ENCODE results near the gene CD320. TPM values are rescaled to one million over a fixed set of nuclear protein-coding genes. Genes with fewer than 3 reads are reported as not detected.

The CD320 gene
- total and polyA plus RNA-seq, 10 of the 15 experiments (the other 5 are each of a cell fraction or from before 2014, with no cell fraction given): 1.1 to 134 (median 46.5) TPM

DNA sequence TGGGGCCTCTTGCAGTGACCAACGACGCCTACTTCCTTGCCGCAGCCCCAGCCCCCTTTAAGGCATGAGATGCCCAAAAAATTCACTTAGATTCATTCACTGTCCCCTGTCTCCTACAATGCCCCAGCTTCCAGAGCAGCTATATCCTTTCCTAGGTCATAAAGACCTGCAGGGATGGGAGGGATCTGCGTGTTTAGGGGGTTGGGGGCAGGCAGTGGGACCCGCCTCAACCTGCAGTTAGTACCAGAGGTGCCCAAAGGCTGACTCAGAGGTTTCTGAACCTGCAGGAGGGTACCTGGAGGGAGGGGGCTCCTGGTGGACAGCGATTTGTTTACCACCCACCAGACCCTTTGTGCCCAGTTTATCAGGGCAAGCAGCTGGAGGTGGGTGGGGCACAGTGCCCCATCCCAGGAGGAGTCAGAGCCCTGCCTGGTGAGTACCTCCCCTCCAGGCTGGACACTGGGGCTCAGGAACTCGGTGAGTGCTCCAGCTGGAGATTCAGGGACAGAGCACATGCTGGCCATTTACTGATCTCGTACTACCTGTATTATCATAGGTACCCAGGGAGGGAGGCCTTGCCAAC is 23.2 kb upstream of the CD320 start (continued):
- TF ChIP-seq, protein P1, sequence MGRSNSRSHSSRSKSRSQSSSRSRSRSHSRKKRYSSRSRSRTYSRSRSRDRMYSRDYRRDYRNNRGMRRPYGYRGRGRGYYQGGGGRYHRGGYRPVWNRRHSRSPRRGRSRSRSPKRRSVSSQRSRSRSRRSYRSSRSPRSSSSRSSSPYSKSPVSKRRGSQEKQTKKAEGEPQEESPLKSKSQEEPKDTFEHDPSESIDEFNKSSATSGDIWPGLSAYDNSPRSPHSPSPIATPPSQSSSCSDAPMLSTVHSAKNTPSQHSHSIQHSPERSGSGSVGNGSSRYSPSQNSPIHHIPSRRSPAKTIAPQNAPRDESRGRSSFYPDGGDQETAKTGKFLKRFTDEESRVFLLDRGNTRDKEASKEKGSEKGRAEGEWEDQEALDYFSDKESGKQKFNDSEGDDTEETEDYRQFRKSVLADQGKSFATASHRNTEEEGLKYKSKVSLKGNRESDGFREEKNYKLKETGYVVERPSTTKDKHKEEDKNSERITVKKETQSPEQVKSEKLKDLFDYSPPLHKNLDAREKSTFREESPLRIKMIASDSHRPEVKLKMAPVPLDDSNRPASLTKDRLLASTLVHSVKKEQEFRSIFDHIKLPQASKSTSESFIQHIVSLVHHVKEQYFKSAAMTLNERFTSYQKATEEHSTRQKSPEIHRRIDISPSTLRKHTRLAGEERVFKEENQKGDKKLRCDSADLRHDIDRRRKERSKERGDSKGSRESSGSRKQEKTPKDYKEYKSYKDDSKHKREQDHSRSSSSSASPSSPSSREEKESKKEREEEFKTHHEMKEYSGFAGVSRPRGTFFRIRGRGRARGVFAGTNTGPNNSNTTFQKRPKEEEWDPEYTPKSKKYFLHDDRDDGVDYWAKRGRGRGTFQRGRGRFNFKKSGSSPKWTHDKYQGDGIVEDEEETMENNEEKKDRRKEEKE (IDR thresholded peaks at IDR 0.05): no peak
- TF ChIP-seq ZNF384 (IDR thresholded peaks at IDR 0.05; ENCODE audit: borderline replicate concordance, low read depth, low read length) (no peak), MEF2B (IDR thresholded peaks at IDR 0.05; ENCODE audit: partially characterized antibody, poor library complexity, severe bottlenecking) (no peak), POLR2AphosphoS5 (IDR thresholded peaks at IDR 0.05; ENCODE audit: low read length) (no peak), POLR2A (IDR thresholded peaks at IDR 0.05; ENCODE audit: low read depth, low read length) (no peak)

DNA sequence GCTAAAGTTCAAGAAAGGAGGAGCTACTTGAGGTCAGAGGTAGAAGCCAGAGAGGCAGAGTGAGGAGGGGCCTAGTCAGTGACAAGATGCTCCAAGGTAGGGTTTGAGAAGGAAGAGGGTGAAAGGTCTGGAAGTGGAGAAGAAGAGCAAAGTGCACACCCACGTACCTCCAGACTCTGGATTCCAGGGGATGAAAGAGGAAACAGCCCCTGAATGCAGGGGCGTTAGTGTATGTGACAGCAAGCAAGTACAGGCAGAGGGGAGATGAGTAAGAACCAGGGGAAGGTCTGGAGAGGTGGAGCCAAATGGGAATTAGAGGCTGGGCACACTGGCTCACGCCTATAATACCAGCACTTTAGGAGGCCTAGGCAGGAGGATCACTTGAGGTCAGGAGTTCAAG is 21.8 kb upstream of the CD320 start:
- BruUV-seq (replicated peaks): no TSS peak
- FAIRE-seq: no peak
- no peak overlapping the region for H3K27ac ChIP-seq (ENCODE audit: control insufficient read depth, insufficient read depth)
- ChIA-PET SMC1A (ENCODE audit: uncharacterized antibody, unreplicated experiment) (no interaction called here), RAD21 (ENCODE audit: unreplicated experiment) (no interaction called here), CTCF (interaction anchor here (0.6 kb wide), 1 partner anchor 248 kb away, joined by 3 read pairs; no protein-coding TSS in a partner anchor), POLR2A (no interaction called here)
- no peaks in the 10 kb centered on the region for H3K9me3 ChIP-seq (replicated peaks; ENCODE audit: control insufficient read depth, insufficient read depth, low read length)
- no peak overlapping the region for H3K4me3 ChIP-seq
- no peak overlapping the region for H2AFZ ChIP-seq (ENCODE audit: control insufficient read depth, low read depth, low read length)
- WGBS (ENCODE audit: insufficient coverage, insufficient replicate concordance, low lambda C conversion rate, missing lambda C conversion rate): 14% methylated on average over 3 of the region's 3 CpGs
- no peaks in the 10 kb centered on the region for H3K4me1 ChIP-seq (ENCODE audit: control insufficient read depth, insufficient read depth, low read length)
- intact Hi-C loops (cut with micrococcal nuclease; ENCODE audit: unreplicated experiment): no loop called here
- TF ChIP-seq MTA2 (IDR thresholded peaks at IDR 0.05; ENCODE audit: low read depth) (no peak), SMAD1 (IDR thresholded peaks at IDR 0.05; ENCODE audit: low read depth, partially characterized antibody) (no peak), CBX5 (IDR thresholded peaks at IDR 0.05; ENCODE audit: low read depth) (no peak), SUZ12 (IDR thresholded peaks at IDR 0.05; ENCODE audit: unreplicated experiment) (no peak), TAF1 (IDR thresholded peaks at IDR 0.05; ENCODE audit: borderline replicate concordance, low read depth, low read length) (no peak)
- TF ChIP-seq, protein P2, sequence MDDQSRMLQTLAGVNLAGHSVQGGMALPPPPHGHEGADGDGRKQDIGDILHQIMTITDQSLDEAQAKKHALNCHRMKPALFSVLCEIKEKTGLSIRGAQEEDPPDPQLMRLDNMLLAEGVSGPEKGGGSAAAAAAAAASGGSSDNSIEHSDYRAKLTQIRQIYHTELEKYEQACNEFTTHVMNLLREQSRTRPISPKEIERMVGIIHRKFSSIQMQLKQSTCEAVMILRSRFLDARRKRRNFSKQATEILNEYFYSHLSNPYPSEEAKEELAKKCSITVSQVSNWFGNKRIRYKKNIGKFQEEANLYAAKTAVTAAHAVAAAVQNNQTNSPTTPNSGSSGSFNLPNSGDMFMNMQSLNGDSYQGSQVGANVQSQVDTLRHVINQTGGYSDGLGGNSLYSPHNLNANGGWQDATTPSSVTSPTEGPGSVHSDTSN (IDR thresholded peaks at IDR 0.05; ENCODE audit: insufficient replicate concordance, low read depth, low read length): no peak
- TF ChIP-seq, protein P3, sequence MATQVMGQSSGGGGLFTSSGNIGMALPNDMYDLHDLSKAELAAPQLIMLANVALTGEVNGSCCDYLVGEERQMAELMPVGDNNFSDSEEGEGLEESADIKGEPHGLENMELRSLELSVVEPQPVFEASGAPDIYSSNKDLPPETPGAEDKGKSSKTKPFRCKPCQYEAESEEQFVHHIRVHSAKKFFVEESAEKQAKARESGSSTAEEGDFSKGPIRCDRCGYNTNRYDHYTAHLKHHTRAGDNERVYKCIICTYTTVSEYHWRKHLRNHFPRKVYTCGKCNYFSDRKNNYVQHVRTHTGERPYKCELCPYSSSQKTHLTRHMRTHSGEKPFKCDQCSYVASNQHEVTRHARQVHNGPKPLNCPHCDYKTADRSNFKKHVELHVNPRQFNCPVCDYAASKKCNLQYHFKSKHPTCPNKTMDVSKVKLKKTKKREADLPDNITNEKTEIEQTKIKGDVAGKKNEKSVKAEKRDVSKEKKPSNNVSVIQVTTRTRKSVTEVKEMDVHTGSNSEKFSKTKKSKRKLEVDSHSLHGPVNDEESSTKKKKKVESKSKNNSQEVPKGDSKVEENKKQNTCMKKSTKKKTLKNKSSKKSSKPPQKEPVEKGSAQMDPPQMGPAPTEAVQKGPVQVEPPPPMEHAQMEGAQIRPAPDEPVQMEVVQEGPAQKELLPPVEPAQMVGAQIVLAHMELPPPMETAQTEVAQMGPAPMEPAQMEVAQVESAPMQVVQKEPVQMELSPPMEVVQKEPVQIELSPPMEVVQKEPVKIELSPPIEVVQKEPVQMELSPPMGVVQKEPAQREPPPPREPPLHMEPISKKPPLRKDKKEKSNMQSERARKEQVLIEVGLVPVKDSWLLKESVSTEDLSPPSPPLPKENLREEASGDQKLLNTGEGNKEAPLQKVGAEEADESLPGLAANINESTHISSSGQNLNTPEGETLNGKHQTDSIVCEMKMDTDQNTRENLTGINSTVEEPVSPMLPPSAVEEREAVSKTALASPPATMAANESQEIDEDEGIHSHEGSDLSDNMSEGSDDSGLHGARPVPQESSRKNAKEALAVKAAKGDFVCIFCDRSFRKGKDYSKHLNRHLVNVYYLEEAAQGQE (IDR thresholded peaks at IDR 0.05; ENCODE audit: low read depth, low read length): no peak
- no peak overlapping the region for H3K9ac ChIP-seq (ENCODE audit: control insufficient read depth, insufficient read depth, low read length)
- ATAC-seq: no peak
- H3K36me3 ChIP-seq (ENCODE audit: control insufficient read depth in 2 of 2, insufficient read depth in 2 of 2, low read length in 1 of 2): no peaks in the 10 kb centered on the region
- no peak overlapping the region for H3K4me2 ChIP-seq (ENCODE audit: control insufficient read depth, insufficient read depth)
- peaks cover 0 to 3% of the 10 kb centered on the region in 2 experiments; a peak in 3 of 4 replicates for H3K27me3 ChIP-seq (replicated peaks in 1 of 2; ENCODE audit: control insufficient read depth in 2 of 2, insufficient read depth in 2 of 2, low read length in 1 of 2)
- in situ Hi-C loops (cut with MboI): no loop called here
- DNase-seq (ENCODE audit: low read depth, low spot score): no peak
- H4K20me1 ChIP-seq (ENCODE audit: control insufficient read depth, insufficient read depth): no peaks in the 10 kb centered on the region
- H3K79me2 ChIP-seq (ENCODE audit: control insufficient read depth, insufficient read depth, low read length): no peaks in the 10 kb centered on the region
